K562 (cell line): ENCODE measurements around the gene SENP3. TPM values are rescaled to one million over a fixed set of nuclear protein-coding genes. Genes with fewer than 3 reads are reported as not detected.
A peak's percentile ranks its signal among the peaks of the same experiment; 100 is the strongest.

Experiments used
- ATF6 ChIP-seq: sonication (generic); formaldehyde crosslinking; IDR thresholded peaks from 2 replicates; pipeline ENCODE4 v1.4.0; 2020; ENCODE audit warnings: mild to moderate bottlenecking, missing genetic modification reagents
- CTCF ChIP-seq, 3 experiments: IDR thresholded peaks in 2 of 3; conservative IDR thresholded peaks in 1 of 3; 2 replicates each; pipeline ENCODE4 v1.5.1; 2011 to 2012; ENCODE audit warnings: low read length in 3 of 3, mild to moderate bottlenecking in 3 of 3, control low read depth in 2 of 3, improper control_type of control experiment in 1 of 3, inconsistent platforms in 1 of 3, low read depth in 1 of 3, mixed read lengths in 1 of 3, moderate library complexity in 1 of 3; ENCODE audit not compliant: insufficient read depth in 2 of 3
- E4F1 ChIP-seq: fragments of 250-450 bp; sonication (Bioruptor Pico); IDR thresholded peaks from 2 replicates; pipeline ENCODE4 v1.5.0; 2021; ENCODE audit warnings: mild to moderate bottlenecking, borderline replicate concordance
- EWSR1 ChIP-seq: fragments of 450-650 bp; IDR thresholded peaks from 2 replicates; pipeline ENCODE4 v1.6.1; 2018; ENCODE audit warnings: borderline replicate concordance, mild to moderate bottlenecking, low read depth, moderate library complexity; ENCODE audit not compliant: partially characterized antibody
- HCFC1 ChIP-seq: IDR thresholded peaks from 2 replicates; pipeline ENCODE4 v1.6.1; 2012; ENCODE audit warnings: low read depth, low read length, improper control_type of control experiment
- HDAC6 ChIP-seq: IDR thresholded peaks from 2 replicates; pipeline ENCODE4 v1.6.1; 2012; ENCODE audit warnings: low read depth, mild to moderate bottlenecking, control low read depth, inconsistent platforms, low read length, moderate library complexity
- NFE2 ChIP-seq: IDR thresholded peaks from 2 replicates; pipeline ENCODE4 v1.6.1; 2014; ENCODE audit warnings: antibody characterized with exemption, low read depth
- PBX2 ChIP-seq, 2 experiments: IDR thresholded peaks in 1 of 2; conservative IDR thresholded peaks in 1 of 2; 2 replicates each; pipeline ENCODE4 v1.6.1; 2016; ENCODE audit warnings: low read depth in 2 of 2, mild to moderate bottlenecking in 1 of 2, missing compliant biosample characterization in 1 of 2, missing genetic modification characterization in 1 of 2, moderate library complexity in 1 of 2
- RBM25 ChIP-seq: fragments of 200-400 bp; formaldehyde crosslinking; IDR thresholded peaks from 2 replicates; pipeline ENCODE4 v1.6.1; 2018; ENCODE audit warnings: low read length, low read depth, moderate library complexity; ENCODE audit not compliant: severe bottlenecking
- RBM34 ChIP-seq: fragments of 200-400 bp; formaldehyde crosslinking; IDR thresholded peaks from 2 replicates; pipeline ENCODE4 v1.6.1; 2018; ENCODE audit warnings: low read length, borderline replicate concordance; ENCODE audit not compliant: insufficient read depth
- RFX1 ChIP-seq: fragments of 450-650 bp; IDR thresholded peaks from 2 replicates; pipeline ENCODE4 v1.6.1; 2016; ENCODE audit warnings: mild to moderate bottlenecking, moderate library complexity
- ZC3H8 ChIP-seq: fragments of 450-650 bp; IDR thresholded peaks from 2 replicates; pipeline ENCODE4 v1.6.1; 2017
- ZNF551 ChIP-seq: fragments of 250-450 bp; sonication (Bioruptor Pico); IDR thresholded peaks from 2 replicates; pipeline ENCODE4 v1.5.0; 2021; ENCODE audit warnings: mild to moderate bottlenecking, moderate library complexity
- ZNF695 ChIP-seq: fragments of 450-650 bp; formaldehyde crosslinking; IDR thresholded peaks from 2 replicates; pipeline ENCODE4 v1.4.0; 2020; ENCODE audit warnings: mild to moderate bottlenecking, moderate library complexity
- ZNF696 ChIP-seq: fragments of 250-450 bp; sonication (Bioruptor Pico); conservative IDR thresholded peaks from 2 replicates; pipeline ENCODE4 v1.4.0; 2020; ENCODE audit warnings: mild to moderate bottlenecking, moderate library complexity
- ZNF699 ChIP-seq: fragments of 250-450 bp; sonication (Bioruptor Pico); IDR thresholded peaks from 2 replicates; pipeline ENCODE4 v1.8.0; 2021; ENCODE audit warnings: mild to moderate bottlenecking, moderate library complexity; ENCODE audit not compliant: insufficient replicate concordance
- polyA plus RNA-seq, 8 experiments: library from polyadenylated mRNA; depleted of rRNA in 4 of 8; stranded (reverse) in 5 of 8; unstranded in 3 of 8; fragments of >200 nt; fragmentation: Nextera tagmentation in 2 of 8; fragmentation: Illumina TruSeq in 1 of 8; extraction: Ambion mirVana in 2 of 8; extraction: Trizol in 1 of 8; gene quantifications; 2 replicates each; pipeline versions ENCODE4 v1.2.1 to v1.2.3, GENCODE V29; 2011 to 2014; ENCODE audit warnings: inconsistent platforms in 1 of 8, missing spikeins in 1 of 8
- total RNA-seq, 7 experiments: library from RNA; depleted of rRNA in 6 of 7; stranded (reverse); fragments of >200 nt in 6 of 7; fragmentation: Illumina TruSeq in 2 of 7; extraction: Trizol in 2 of 7; gene quantifications; 2 replicates each; pipeline versions ENCODE4 v1.2.1 to v1.2.3, GENCODE V29; 2011 to 2021; ENCODE audit warnings: low replicate concordance in 1 of 7

SENP3 gene
- total and polyA plus RNA-seq, 9 of the 15 experiments (the other 6 are each of a cell fraction or from before 2014, with no cell fraction given): 0.63 to 102 (median 78.8) TPM

GRCh38 chr17:7561589-7562207 is at the start of gene SENP3 (continued):
- TF ChIP-seq ZNF696 (CRISPR knock-in tag) (no peak), HDAC6 (no peak), RBM34 (no peak), EWSR1 (no peak), ZNF699 (CRISPR knock-in tag) (no peak), RBM25 (no peak), ZNF695 (CRISPR knock-in tag) (no peak), NFE2 (no peak), CTCF (IDR thresholded peaks at IDR 0.05 in 2 of 3, conservative IDR thresholded peaks at IDR 0.05 in 1 of 3; ENCODE audit: insufficient read depth in 2 of 3, low read depth in 1 of 3, low read length in 3 of 3) (no peak), ZC3H8 (no peak), E4F1 (CRISPR knock-in tag) (no peak), HCFC1 (peak; percentile 73), PBX2 (CRISPR knock-in tag; IDR thresholded peaks at IDR 0.05; ENCODE audit: low read depth) (no peak), PBX2 (tag; conservative IDR thresholded peaks at IDR 0.05; ENCODE audit: low read depth) (no peak), RFX1 (no peak), ATF6 (no peak), ZNF551 (CRISPR knock-in tag) (no peak)
